ENCODE data around the gene GPS2. TPM values are rescaled to one million over a fixed set of nuclear protein-coding genes. Genes with fewer than 3 reads are reported as not detected.
A peak's percentile ranks its signal among the peaks of the same experiment; 100 is the strongest.

The GPS2 gene
- total and polyA plus RNA-seq, 8 donors: 48.2 to 102 (median 80.8) TPM

GRCh38 chr17:7317161-7317803 lies 2.1 kb upstream of the GPS2 start:
- Histone ChIP-seq H3K36me3 (peaks cover 3 to 80% of the 10 kb centered on the region in 2 donors), H3K27me3 (no peaks in the 10 kb centered on the region), H3K27ac (no peak overlapping the region), H3K4me3 (no peak overlapping the region), H3K4me1 (peaks cover 17 to 33% of the 10 kb centered on the region in 2 donors), H3K9me3 (no peaks in the 10 kb centered on the region)
- no peak for DNase-seq
- intact Hi-C loops (cut with DNase I): no loop called here
- TF ChIP-seq, protein P1, sequence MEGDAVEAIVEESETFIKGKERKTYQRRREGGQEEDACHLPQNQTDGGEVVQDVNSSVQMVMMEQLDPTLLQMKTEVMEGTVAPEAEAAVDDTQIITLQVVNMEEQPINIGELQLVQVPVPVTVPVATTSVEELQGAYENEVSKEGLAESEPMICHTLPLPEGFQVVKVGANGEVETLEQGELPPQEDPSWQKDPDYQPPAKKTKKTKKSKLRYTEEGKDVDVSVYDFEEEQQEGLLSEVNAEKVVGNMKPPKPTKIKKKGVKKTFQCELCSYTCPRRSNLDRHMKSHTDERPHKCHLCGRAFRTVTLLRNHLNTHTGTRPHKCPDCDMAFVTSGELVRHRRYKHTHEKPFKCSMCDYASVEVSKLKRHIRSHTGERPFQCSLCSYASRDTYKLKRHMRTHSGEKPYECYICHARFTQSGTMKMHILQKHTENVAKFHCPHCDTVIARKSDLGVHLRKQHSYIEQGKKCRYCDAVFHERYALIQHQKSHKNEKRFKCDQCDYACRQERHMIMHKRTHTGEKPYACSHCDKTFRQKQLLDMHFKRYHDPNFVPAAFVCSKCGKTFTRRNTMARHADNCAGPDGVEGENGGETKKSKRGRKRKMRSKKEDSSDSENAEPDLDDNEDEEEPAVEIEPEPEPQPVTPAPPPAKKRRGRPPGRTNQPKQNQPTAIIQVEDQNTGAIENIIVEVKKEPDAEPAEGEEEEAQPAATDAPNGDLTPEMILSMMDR (IDR thresholded peaks at IDR 0.05): no peak
- no peak for ATAC-seq

DNA sequence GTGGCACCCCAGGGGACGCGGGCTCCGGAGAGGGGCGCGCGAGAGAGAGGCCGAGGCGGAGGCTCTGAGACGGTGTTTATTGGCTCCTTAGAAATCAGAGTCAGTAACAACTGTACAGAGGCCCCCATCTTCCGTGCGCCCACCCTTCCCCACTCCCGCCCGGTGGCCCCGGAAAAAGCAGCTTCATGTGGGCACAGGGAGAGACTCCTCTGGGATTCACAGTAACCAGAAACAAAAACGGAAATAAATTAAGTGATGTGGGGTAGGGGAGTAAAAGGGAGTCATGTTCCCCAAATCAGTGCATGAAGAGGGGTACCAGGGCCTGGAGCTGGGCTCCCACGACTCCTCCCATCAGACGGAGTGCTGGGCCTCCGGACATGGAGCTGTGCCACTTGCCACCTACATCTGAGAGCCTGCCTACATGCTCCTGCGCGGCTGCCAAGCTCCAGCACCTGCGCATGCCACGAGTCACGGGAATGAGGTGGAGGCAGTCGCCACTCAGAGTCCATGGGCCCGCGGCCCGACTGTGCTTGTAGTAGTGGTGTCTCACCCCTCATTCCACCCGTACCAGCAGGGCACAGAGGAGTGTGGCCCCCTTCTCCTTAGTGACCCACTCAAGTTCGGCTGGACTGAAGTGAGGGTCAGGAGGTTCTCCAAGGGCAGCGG lies 543 bp upstream of the GPS2 start:
- ATAC-seq (peak; percentile 34), DNase-seq (no peak)
- no peaks in the 10 kb centered on the region for H3K27me3 ChIP-seq
- intact Hi-C loops (cut with DNase I): no loop called here
- peak overlapping the region; percentile 79 to 86 for H3K4me3 ChIP-seq
- H3K27ac ChIP-seq: peak overlapping the region; percentile 92 to 96
- H3K4me1 ChIP-seq: peaks cover 17 to 45% of the 10 kb centered on the region in 2 donors
- TF ChIP-seq, protein P1 (IDR thresholded peaks at IDR 0.05): no peak
- peaks cover 3 to 80% of the 10 kb centered on the region in 2 donors for H3K36me3 ChIP-seq
- H3K9me3 ChIP-seq: no peaks in the 10 kb centered on the region

DNA sequence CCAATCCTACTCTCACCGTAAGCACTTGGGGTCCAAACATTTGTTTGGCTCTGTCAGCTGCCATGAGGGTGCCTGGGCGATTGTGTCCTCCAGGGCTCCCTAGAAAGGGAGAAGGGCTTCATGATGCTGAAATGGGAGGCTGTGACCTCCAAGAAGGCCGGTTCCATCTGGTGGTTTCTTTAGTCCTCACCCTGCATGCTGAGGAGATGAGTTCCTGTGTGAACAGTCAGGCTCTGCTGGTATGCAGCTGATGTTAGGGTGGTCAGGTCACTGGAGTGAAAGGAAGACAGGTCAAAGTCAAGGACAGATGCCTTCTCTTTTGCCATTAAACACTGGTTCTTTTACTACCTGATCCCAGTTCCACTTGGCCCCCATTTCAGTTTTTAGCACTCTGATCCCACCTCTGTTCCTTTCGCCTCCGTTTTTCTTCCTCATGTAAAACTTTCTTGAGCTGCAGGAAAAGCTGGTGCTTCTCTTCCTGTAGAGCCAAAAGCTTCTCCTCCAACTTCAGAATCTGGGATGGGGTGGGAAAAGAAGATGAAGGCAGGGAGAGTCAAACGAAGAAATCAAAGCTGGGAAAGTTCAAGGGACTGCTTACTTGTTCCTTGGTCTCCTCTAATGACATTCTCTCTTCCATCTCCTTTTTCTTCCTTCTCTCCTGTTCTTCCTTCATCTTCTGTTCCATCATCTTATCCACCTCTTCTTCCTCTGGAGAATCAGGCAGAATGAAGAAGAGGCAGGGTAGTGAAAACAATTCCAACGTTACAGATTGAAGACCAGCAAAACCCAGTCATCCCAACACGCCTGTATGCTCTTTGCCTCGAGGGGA lies 1.1 kb downstream of the GPS2 start:
- peaks cover 7 to 81% of the 10 kb centered on the region in 2 donors for H3K36me3 ChIP-seq
- peaks cover 28 to 61% of the 10 kb centered on the region in 2 donors for H3K4me1 ChIP-seq
- no peak for ATAC-seq
- H3K9me3 ChIP-seq: no peaks in the 10 kb centered on the region
- no peaks in the 10 kb centered on the region for H3K27me3 ChIP-seq
- DNase-seq: no peak
- intact Hi-C loops (cut with DNase I): no loop called here
- TF ChIP-seq, protein P1 (IDR thresholded peaks at IDR 0.05): no peak
- peak overlapping the region; percentile 79 to 86 for H3K4me3 ChIP-seq
- H3K27ac ChIP-seq: peak overlapping the region; percentile 92 to 96

GRCh38 chr17:7313088-7313889 lies 1.9 kb downstream of the GPS2 start:
- intact Hi-C loops (cut with DNase I): no loop called here
- Histone ChIP-seq H3K27me3 (no peaks in the 10 kb centered on the region), H3K4me1 (peaks cover 32 to 65% of the 10 kb centered on the region in 2 donors), H3K9me3 (no peaks in the 10 kb centered on the region), H3K4me3 (peak overlapping the region in 1 of 2 donors; percentile 79), H3K36me3 (peaks cover 7 to 73% of the 10 kb centered on the region in 2 donors), H3K27ac (no peak overlapping the region)
- no peak for ATAC-seq
- DNase-seq: no peak
- TF ChIP-seq, protein P1 (IDR thresholded peaks at IDR 0.05): peak in 1 of 2 donors; percentile 23
